HepG2 (cell line): ENCODE measurements around the gene TXNIP. TPM values are rescaled to one million over a fixed set of nuclear protein-coding genes. Genes with fewer than 3 reads are reported as not detected.
A peak's percentile ranks its signal among the peaks of the same experiment; 100 is the strongest.

Experiments
- ADNP ChIP-seq: sonication (generic); formaldehyde crosslinking; IDR thresholded peaks from 2 replicates; pipeline ENCODE4 v1.4.0; 2020; ENCODE audit warnings: missing genetic modification reagents
- AFF4 ChIP-seq: sonication (generic); formaldehyde crosslinking; IDR thresholded peaks from 2 replicates; pipeline ENCODE4 v1.4.0; 2020; ENCODE audit warnings: missing genetic modification reagents
- CEBPZ ChIP-seq: IDR thresholded peaks from 2 replicates; pipeline ENCODE4 v1.6.1; 2012; ENCODE audit warnings: low read length, improper control_type of control experiment
- NFYC ChIP-seq: IDR thresholded peaks from 2 replicates; pipeline ENCODE4 v1.6.1; 2016; ENCODE audit warnings: missing genetic modification reagents, missing compliant biosample characterization
- PPARG ChIP-seq: conservative IDR thresholded peaks from 2 replicates; pipeline ENCODE4 v1.6.1; 2016; ENCODE audit warnings: missing biosample characterization, missing genetic modification reagents
- RAD51 ChIP-seq: fragments of 450-650 bp; IDR thresholded peaks from 2 replicates; pipeline ENCODE4 v1.6.1; 2016; ENCODE audit warnings: borderline replicate concordance
- ZBTB3 ChIP-seq: sonication (generic); formaldehyde crosslinking; IDR thresholded peaks from 2 replicates; pipeline ENCODE4 v1.4.0; 2020; ENCODE audit warnings: low read depth, mild to moderate bottlenecking, moderate library complexity, missing genetic modification reagents, borderline replicate concordance
- ZNF614 ChIP-seq: IDR thresholded peaks from 2 replicates; pipeline ENCODE4 v1.6.1; 2018; ENCODE audit warnings: missing biosample characterization, missing genetic modification reagents, inconsistent platforms, borderline replicate concordance
- polyA plus RNA-seq, 8 experiments: library from polyadenylated mRNA; depleted of rRNA in 3 of 8; stranded (reverse) in 7 of 8; unstranded in 1 of 8; fragments of >200 nt; fragmentation: Illumina TruSeq in 4 of 8; extraction: Trizol in 4 of 8; gene quantifications; 2 replicates each; pipeline versions ENCODE4 v1.2.1 to v1.2.3, GENCODE V29; 2011 to 2016; ENCODE audit warnings: low read depth in 4 of 8, missing spikeins in 1 of 8, mixed read lengths in 1 of 8; ENCODE audit not compliant: insufficient read depth in 1 of 8
- total RNA-seq, 5 experiments: library from RNA; depleted of rRNA; stranded (reverse); fragments of >200 nt; fragmentation: Illumina TruSeq; extraction: Trizol; gene quantifications; 2 replicates each; pipeline ENCODE4 v1.2.3, GENCODE V29; 2016; ENCODE audit warnings: low read depth in 1 of 5
- TF ChIP-seq, protein P1 (sequence below): sonication (generic); formaldehyde crosslinking; IDR thresholded peaks from 2 replicates; pipeline ENCODE4 v1.5.1; 2020; ENCODE audit warnings: mild to moderate bottlenecking, missing genetic modification reagents, borderline replicate concordance

The TXNIP gene
- total and polyA plus RNA-seq, 2 of the 13 experiments (the other 11 are each of a cell fraction or from before 2014, with no cell fraction given), result 24.4 to 237 TPM

DNA sequence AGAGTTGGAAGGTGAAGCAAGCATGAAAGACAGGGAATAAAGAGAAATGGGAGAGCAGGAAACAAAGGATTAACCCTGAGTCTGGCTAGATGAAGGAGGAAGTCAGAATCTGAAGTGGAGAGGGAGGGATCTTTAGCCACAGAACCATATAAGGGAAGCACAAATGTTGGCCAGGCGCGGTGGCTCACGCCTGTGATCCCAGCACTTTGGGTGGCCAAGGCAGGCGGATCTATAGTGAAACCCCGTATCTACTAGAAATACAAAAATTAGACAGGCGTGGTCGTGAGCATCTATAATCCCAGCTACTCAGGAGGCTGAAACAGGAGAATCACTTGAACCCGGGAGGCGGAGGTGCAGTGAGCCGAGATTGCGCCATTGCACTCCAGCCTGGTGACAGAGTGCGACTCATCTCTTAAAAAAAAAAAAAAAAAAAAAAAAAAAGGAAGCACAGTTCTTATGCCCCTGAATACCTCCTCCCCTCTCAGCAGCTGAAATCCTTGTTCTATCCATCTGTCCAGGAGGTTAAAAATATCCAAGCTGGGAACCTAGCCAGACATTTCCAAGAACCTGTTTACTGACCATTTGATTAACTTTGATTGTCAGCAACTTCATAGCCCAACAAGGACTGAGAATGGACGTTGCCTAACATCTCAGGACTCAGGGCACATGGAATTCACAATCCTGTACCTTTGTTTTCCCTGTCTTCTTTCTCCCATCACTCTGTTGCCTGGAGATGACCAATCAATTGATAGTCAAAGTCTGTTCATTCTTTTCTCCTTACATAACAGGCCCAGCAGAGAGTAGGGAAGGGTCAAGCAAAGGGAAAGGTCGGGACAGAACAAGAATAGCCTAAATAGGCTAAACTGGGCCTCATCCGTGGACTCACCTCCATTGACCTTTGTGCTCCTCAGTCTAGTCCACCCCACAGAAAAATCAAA, 10.6 kb downstream of the TXNIP start (continued):
- TF ChIP-seq CEBPZ (no peak), PPARG (CRISPR knock-in tag) (0 out of 2 replicates have a peak, but pooled peaks have one; percentile 11), NFYC (CRISPR knock-in tag) (0 out of 2 replicates have a peak, but pooled peaks have one; percentile 33), ZNF614 (CRISPR knock-in tag) (no peak), ZBTB3 (CRISPR knock-in tag) (no peak), RAD51 (no peak), ADNP (no peak), AFF4 (no peak)
- TF ChIP-seq, protein P1, sequence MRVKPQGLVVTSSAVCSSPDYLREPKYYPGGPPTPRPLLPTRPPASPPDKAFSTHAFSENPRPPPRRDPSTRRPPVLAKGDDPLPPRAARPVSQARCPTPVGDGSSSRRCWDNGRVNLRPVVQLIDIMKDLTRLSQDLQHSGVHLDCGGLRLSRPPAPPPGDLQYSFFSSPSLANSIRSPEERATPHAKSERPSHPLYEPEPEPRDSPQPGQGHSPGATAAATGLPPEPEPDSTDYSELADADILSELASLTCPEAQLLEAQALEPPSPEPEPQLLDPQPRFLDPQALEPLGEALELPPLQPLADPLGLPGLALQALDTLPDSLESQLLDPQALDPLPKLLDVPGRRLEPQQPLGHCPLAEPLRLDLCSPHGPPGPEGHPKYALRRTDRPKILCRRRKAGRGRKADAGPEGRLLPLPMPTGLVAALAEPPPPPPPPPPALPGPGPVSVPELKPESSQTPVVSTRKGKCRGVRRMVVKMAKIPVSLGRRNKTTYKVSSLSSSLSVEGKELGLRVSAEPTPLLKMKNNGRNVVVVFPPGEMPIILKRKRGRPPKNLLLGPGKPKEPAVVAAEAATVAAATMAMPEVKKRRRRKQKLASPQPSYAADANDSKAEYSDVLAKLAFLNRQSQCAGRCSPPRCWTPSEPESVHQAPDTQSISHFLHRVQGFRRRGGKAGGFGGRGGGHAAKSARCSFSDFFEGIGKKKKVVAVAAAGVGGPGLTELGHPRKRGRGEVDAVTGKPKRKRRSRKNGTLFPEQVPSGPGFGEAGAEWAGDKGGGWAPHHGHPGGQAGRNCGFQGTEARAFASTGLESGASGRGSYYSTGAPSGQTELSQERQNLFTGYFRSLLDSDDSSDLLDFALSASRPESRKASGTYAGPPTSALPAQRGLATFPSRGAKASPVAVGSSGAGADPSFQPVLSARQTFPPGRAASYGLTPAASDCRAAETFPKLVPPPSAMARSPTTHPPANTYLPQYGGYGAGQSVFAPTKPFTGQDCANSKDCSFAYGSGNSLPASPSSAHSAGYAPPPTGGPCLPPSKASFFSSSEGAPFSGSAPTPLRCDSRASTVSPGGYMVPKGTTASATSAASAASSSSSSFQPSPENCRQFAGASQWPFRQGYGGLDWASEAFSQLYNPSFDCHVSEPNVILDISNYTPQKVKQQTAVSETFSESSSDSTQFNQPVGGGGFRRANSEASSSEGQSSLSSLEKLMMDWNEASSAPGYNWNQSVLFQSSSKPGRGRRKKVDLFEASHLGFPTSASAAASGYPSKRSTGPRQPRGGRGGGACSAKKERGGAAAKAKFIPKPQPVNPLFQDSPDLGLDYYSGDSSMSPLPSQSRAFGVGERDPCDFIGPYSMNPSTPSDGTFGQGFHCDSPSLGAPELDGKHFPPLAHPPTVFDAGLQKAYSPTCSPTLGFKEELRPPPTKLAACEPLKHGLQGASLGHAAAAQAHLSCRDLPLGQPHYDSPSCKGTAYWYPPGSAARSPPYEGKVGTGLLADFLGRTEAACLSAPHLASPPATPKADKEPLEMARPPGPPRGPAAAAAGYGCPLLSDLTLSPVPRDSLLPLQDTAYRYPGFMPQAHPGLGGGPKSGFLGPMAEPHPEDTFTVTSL (CRISPR knock-in tag), result peak; percentile 21; the same call in 1 of the 2 replicates
